ENCODE results near the gene ZNF221. TPM values are rescaled to one million over a fixed set of nuclear protein-coding genes. Genes with fewer than 3 reads are reported as not detected.

ZNF221 gene
- total and polyA plus RNA-seq, 10 of the 15 experiments (the other 5 are each of a cell fraction or from before 2014, with no cell fraction given): 0.15 to 1.7 (median 0.45) TPM; not detected in 1

GRCh38 chr19:43950834-43951645 is at the start of gene ZNF221 (continued):
- TF ChIP-seq REST (IDR thresholded peaks at IDR 0.05; ENCODE audit: low read depth, low read length): no peak
- TF ChIP-seq E4F1 (IDR thresholded peaks at IDR 0.05; ENCODE audit: borderline replicate concordance, partially characterized antibody): peak; percentile 63
- no peak for TF ChIP-seq FOXK2 (IDR thresholded peaks at IDR 0.05)
- TF ChIP-seq PML (IDR thresholded peaks at IDR 0.05; ENCODE audit: low read length): 0 out of 2 replicates have a peak, but pooled peaks have one; percentile 21
- peak; percentile 15; the same call in 1 of the 2 replicates for TF ChIP-seq POLR2A (IDR thresholded peaks at IDR 0.05; ENCODE audit: low read depth, low read length)
- 0 out of 2 replicates have a peak, but pooled peaks have one; percentile 48 for TF ChIP-seq NBN (IDR thresholded peaks at IDR 0.05)
- no peak for TF ChIP-seq BCL11A (IDR thresholded peaks at IDR 0.05; ENCODE audit: low read depth, low read length)
- TF ChIP-seq MEF2A (IDR thresholded peaks at IDR 0.05; ENCODE audit: insufficient read depth, low read depth, low read length): no peak
- peak; percentile 29 for TF ChIP-seq KLF5 (IDR thresholded peaks at IDR 0.05; ENCODE audit: partially characterized antibody)
- no peak for TF ChIP-seq CHD4 (IDR thresholded peaks at IDR 0.05)
- TF ChIP-seq RB1 (IDR thresholded peaks at IDR 0.05; ENCODE audit: borderline replicate concordance): peak; percentile 71; the same call in 1 of the 2 replicates
- TF ChIP-seq ETV6 (conservative IDR thresholded peaks at IDR 0.05 in 1 of 2, IDR thresholded peaks at IDR 0.05 in 1 of 2; ENCODE audit: borderline replicate concordance in 1 of 2, low read depth in 1 of 2): 0 out of 4 replicates have a peak, but pooled peaks of 1 of the 2 experiments have one; percentile 46
- TF ChIP-seq RELB (IDR thresholded peaks at IDR 0.05; ENCODE audit: low read depth): peak; percentile 75
- TF ChIP-seq NR2C2 (IDR thresholded peaks at IDR 0.05; ENCODE audit: borderline replicate concordance, control insufficient read depth, insufficient read length, low read depth): no peak
- no peak for TF ChIP-seq POLR2AphosphoS2 (IDR thresholded peaks at IDR 0.05; ENCODE audit: low read depth, low read length)
- TF ChIP-seq SPI1 (IDR thresholded peaks at IDR 0.05; ENCODE audit: borderline replicate concordance, insufficient read depth, low read depth, low read length): peak; percentile 40; the same call in 1 of the 2 replicates
- 0 out of 2 replicates have a peak, but pooled peaks have one; percentile 31 for TF ChIP-seq NKRF (conservative IDR thresholded peaks at IDR 0.05)
- no peak for TF ChIP-seq RCOR1 (conservative IDR thresholded peaks at IDR 0.05; ENCODE audit: low read depth, low read length)
- peak; percentile 94 for TF ChIP-seq HCFC1 (IDR thresholded peaks at IDR 0.05; ENCODE audit: low read length)
- TF ChIP-seq ASH2L (IDR thresholded peaks at IDR 0.05; ENCODE audit: borderline replicate concordance, low read depth): no peak

All from GM12878 (cell line).